Activated naive CD8-positive, alpha-beta T cell treated with anti-CD3 and anti-CD28 coated beads for 36 hours (primary cell): ENCODE results near the gene DHRS3. TPM values are rescaled to one million over a fixed set of nuclear protein-coding genes. Genes with fewer than 3 reads are reported as not detected.

ENCODE experiments used
- DNase-seq: peaks from one replicate; pipeline ENCODE4 v3.0.0; 2021
- H3K27ac Mint-ChIP-seq: one replicate; pipeline ENCODE4 v1.8.0; 2022; ENCODE audit warnings: mild to moderate bottlenecking, moderate library complexity, mixed read lengths
- H3K27me3 Mint-ChIP-seq: one replicate; pipeline ENCODE4 v1.8.0; 2022; ENCODE audit warnings: mild to moderate bottlenecking, mixed read lengths
- H3K36me3 Mint-ChIP-seq: one replicate; pipeline ENCODE4 v1.8.0; 2021; ENCODE audit warnings: mild to moderate bottlenecking, mixed read lengths
- H3K4me1 Mint-ChIP-seq: one replicate; pipeline ENCODE4 v1.8.0; 2021; ENCODE audit warnings: mixed read lengths
- H3K4me3 Mint-ChIP-seq: one replicate; pipeline ENCODE4 v1.8.0; 2022; ENCODE audit warnings: mild to moderate bottlenecking, moderate library complexity, mixed read lengths
- H3K9me3 Mint-ChIP-seq: one replicate; pipeline ENCODE4 v1.8.0; 2022; ENCODE audit warnings: mixed read lengths
- total RNA-seq, 2 experiments: library from RNA; stranded (reverse); gene quantifications; one replicate each; pipeline ENCODE4 v1.2.3, GENCODE V29; 2021

The DHRS3 gene
- total RNA-seq, 2 experiments from 2014 or later: 163 to 167 TPM

- Mint-ChIP-seq H3K27ac (no peak overlapping the region), H3K4me1 (peaks cover 16% of the 10 kb centered on the region), H3K4me3 (no peak overlapping the region), H3K9me3 (no peaks in the 10 kb centered on the region), H3K27me3 (no peaks in the 10 kb centered on the region), H3K36me3 (no peaks in the 10 kb centered on the region)
- DNase-seq: no peak
Observed at GRCh38 chr1:12553963-12554362, 64.0 kb downstream of the DHRS3 start.

- H3K9me3 Mint-ChIP-seq: no peaks in the 10 kb centered on the region
- no peak overlapping the region for H3K27ac Mint-ChIP-seq
- H3K36me3 Mint-ChIP-seq: no peaks in the 10 kb centered on the region
- no peaks in the 10 kb centered on the region for H3K27me3 Mint-ChIP-seq
- no peak overlapping the region for H3K4me3 Mint-ChIP-seq
- DNase-seq: no peak
- peaks cover 16% of the 10 kb centered on the region for H3K4me1 Mint-ChIP-seq
Observed at GRCh38 chr1:12552951-12553921, 64.8 kb downstream of the DHRS3 start.

GRCh38 chr1:12552111-12552888 lies 65.7 kb downstream of the DHRS3 start:
- no peaks in the 10 kb centered on the region for H3K27me3 Mint-ChIP-seq
- peaks cover 16% of the 10 kb centered on the region for H3K4me1 Mint-ChIP-seq
- H3K36me3 Mint-ChIP-seq: no peaks in the 10 kb centered on the region
- no peak overlapping the region for H3K27ac Mint-ChIP-seq
- H3K4me3 Mint-ChIP-seq: no peak overlapping the region
- H3K9me3 Mint-ChIP-seq: no peaks in the 10 kb centered on the region
- DNase-seq: no peak

GRCh38 chr1:12551584-12551983 lies 66.4 kb downstream of the DHRS3 start:
- no peaks in the 10 kb centered on the region for H3K27me3 Mint-ChIP-seq
- H3K4me1 Mint-ChIP-seq: peaks cover 10% of the 10 kb centered on the region
- no peak overlapping the region for H3K4me3 Mint-ChIP-seq
- no peaks in the 10 kb centered on the region for H3K9me3 Mint-ChIP-seq
- H3K36me3 Mint-ChIP-seq: no peaks in the 10 kb centered on the region
- no peak for DNase-seq
- no peak overlapping the region for H3K27ac Mint-ChIP-seq

- H3K9me3 Mint-ChIP-seq: no peaks in the 10 kb centered on the region
- H3K36me3 Mint-ChIP-seq: no peaks in the 10 kb centered on the region
- no peak overlapping the region for H3K27ac Mint-ChIP-seq
- no peak overlapping the region for H3K4me3 Mint-ChIP-seq
- peaks cover 13% of the 10 kb centered on the region for H3K4me1 Mint-ChIP-seq
- DNase-seq: no peak
- H3K27me3 Mint-ChIP-seq: no peaks in the 10 kb centered on the region
Observed at GRCh38 chr1:12549460-12550349, 68.3 kb downstream of the DHRS3 start.

- H3K4me3 Mint-ChIP-seq: no peak overlapping the region
- no peak overlapping the region for H3K27ac Mint-ChIP-seq
- no peaks in the 10 kb centered on the region for H3K27me3 Mint-ChIP-seq
- DNase-seq: no peak
- no peaks in the 10 kb centered on the region for H3K9me3 Mint-ChIP-seq
- no peaks in the 10 kb centered on the region for H3K36me3 Mint-ChIP-seq
- peaks cover 18% of the 10 kb centered on the region for H3K4me1 Mint-ChIP-seq
Observed at GRCh38 chr1:12548973-12549459, 69.0 kb downstream of the DHRS3 start.

GRCh38 chr1:12548279-12548972 lies 69.6 kb downstream of the DHRS3 start:
- no peak for DNase-seq
- H3K27ac Mint-ChIP-seq: no peak overlapping the region
- H3K27me3 Mint-ChIP-seq: no peaks in the 10 kb centered on the region
- H3K4me3 Mint-ChIP-seq: no peak overlapping the region
- no peaks in the 10 kb centered on the region for H3K9me3 Mint-ChIP-seq
- H3K4me1 Mint-ChIP-seq: peaks cover 18% of the 10 kb centered on the region
- H3K36me3 Mint-ChIP-seq: no peaks in the 10 kb centered on the region

- peaks cover 18% of the 10 kb centered on the region for H3K4me1 Mint-ChIP-seq
- no peak overlapping the region for H3K27ac Mint-ChIP-seq
- no peak overlapping the region for H3K4me3 Mint-ChIP-seq
- no peak for DNase-seq
- no peaks in the 10 kb centered on the region for H3K9me3 Mint-ChIP-seq
- no peaks in the 10 kb centered on the region for H3K36me3 Mint-ChIP-seq
- no peaks in the 10 kb centered on the region for H3K27me3 Mint-ChIP-seq
Observed at GRCh38 chr1:12547586-12548225, 70.3 kb downstream of the DHRS3 start.

- Mint-ChIP-seq H3K9me3 (no peaks in the 10 kb centered on the region), H3K27me3 (no peaks in the 10 kb centered on the region), H3K4me1 (peaks cover 20% of the 10 kb centered on the region), H3K4me3 (no peak overlapping the region), H3K27ac (no peak overlapping the region), H3K36me3 (no peaks in the 10 kb centered on the region)
- no peak for DNase-seq
Observed at GRCh38 chr1:12546771-12547585, 71.0 kb downstream of the DHRS3 start.

- H3K9me3 Mint-ChIP-seq: no peaks in the 10 kb centered on the region
- H3K27ac Mint-ChIP-seq: peak overlapping the region; percentile 58
- H3K4me1 Mint-ChIP-seq: peaks cover 17% of the 10 kb centered on the region
- DNase-seq: no peak
- H3K4me3 Mint-ChIP-seq: peak overlapping the region; percentile 22
- H3K27me3 Mint-ChIP-seq: no peaks in the 10 kb centered on the region
- no peaks in the 10 kb centered on the region for H3K36me3 Mint-ChIP-seq
Observed at GRCh38 chr1:12544992-12545391, 73.0 kb downstream of the DHRS3 start.

- Mint-ChIP-seq H3K27ac (no peak overlapping the region), H3K27me3 (no peaks in the 10 kb centered on the region), H3K9me3 (no peaks in the 10 kb centered on the region), H3K4me1 (peaks cover 12% of the 10 kb centered on the region), H3K36me3 (peaks cover 2% of the 10 kb centered on the region), H3K4me3 (no peak overlapping the region)
- no peak for DNase-seq
Observed at GRCh38 chr1:12544357-12544756, 73.7 kb downstream of the DHRS3 start.

- no peaks in the 10 kb centered on the region for H3K9me3 Mint-ChIP-seq
- H3K4me1 Mint-ChIP-seq: peaks cover 12% of the 10 kb centered on the region
- peaks cover 3% of the 10 kb centered on the region for H3K36me3 Mint-ChIP-seq
- no peaks in the 10 kb centered on the region for H3K27me3 Mint-ChIP-seq
- no peak overlapping the region for H3K4me3 Mint-ChIP-seq
- H3K27ac Mint-ChIP-seq: no peak overlapping the region
- DNase-seq: no peak
Observed at GRCh38 chr1:12543740-12544154, 74.3 kb downstream of the DHRS3 start.
